PC-3 (cell line): Measurements from ENCODE around the gene TLCD2. TPM values are rescaled to one million over a fixed set of nuclear protein-coding genes. Genes with fewer than 3 reads are reported as not detected.

Source experiments
- ATAC-seq: fragments of 200-7000 bp; cut with Tn5 transposase; 2 replicates; pipeline ENCODE4 v1.9.1; 2020; ENCODE audit warnings: mild to moderate bottlenecking, moderate library complexity
- BruUV-seq: library from RNA; stranded (reverse); fragments of 400-500 nt; replicated peaks from 2 replicates; lab custom pipeline; 2021; lab: Mats Ljungman, UMichigan
- CTCF ChIA-PET: fragments of 300-600 bp; sonication (Branson Sonifier 250); formaldehyde crosslinking; loops from one replicate; lab custom pipeline; 2022; ENCODE audit warnings: antibody characterized with exemption; lab: Charles Lee
- POLR2A ChIA-PET: fragments of 300-600 bp; sonication (Branson Sonifier 250); formaldehyde crosslinking; loops from one replicate; lab custom pipeline; 2022; ENCODE audit warnings: antibody characterized with exemption; ENCODE audit not compliant: unreplicated experiment; lab: Charles Lee
- DNase-seq: peaks from one replicate; pipeline ENCODE4 v3.0.0-alpha.2; 2015
- H2AFZ ChIP-seq: fragments of 300-600 bp; sonication (generic); 2 replicates; pipeline ENCODE4 v1.6.0; 2016; ENCODE audit warnings: antibody characterized with exemption, low read length
- H3F3A ChIP-seq: fragments of 300-600 bp; sonication (generic); one replicate; pipeline ENCODE4 v1.6.0; 2017; ENCODE audit warnings: antibody characterized with exemption, low read length, control low read depth, mild to moderate bottlenecking; ENCODE audit not compliant: unreplicated experiment
- H3K27ac ChIP-seq: fragments of 300-600 bp; sonication (generic); 2 replicates; pipeline ENCODE4 v1.5.1; 2016; ENCODE audit warnings: mild to moderate bottlenecking, low read length
- H3K27me3 ChIP-seq: fragments of 300-600 bp; sonication (generic); 2 replicates; pipeline ENCODE4 v1.6.1; 2016; ENCODE audit warnings: low read length, mixed read lengths
- H3K36me3 ChIP-seq: fragments of 300-600 bp; sonication (generic); 2 replicates; pipeline ENCODE4 v1.6.1; 2016; ENCODE audit warnings: low read depth, mixed run types, low read length, mixed read lengths
- H3K4me1 ChIP-seq: fragments of 300-600 bp; sonication (generic); 2 replicates; pipeline ENCODE4 v1.5.1; 2016; ENCODE audit warnings: low read length; ENCODE audit not compliant: insufficient read depth
- H3K4me2 ChIP-seq: fragments of 300-600 bp; sonication (generic); 2 replicates; pipeline ENCODE4 v1.6.0; 2016; ENCODE audit warnings: low read length
- H3K4me3 ChIP-seq: fragments of 300-600 bp; sonication (generic); 2 replicates; pipeline ENCODE4 v1.5.1; 2016; ENCODE audit warnings: mild to moderate bottlenecking, low read length, mixed read lengths
- H3K79me2 ChIP-seq: fragments of 300-600 bp; sonication (generic); 2 replicates; pipeline ENCODE4 v1.6.1; 2017; ENCODE audit warnings: low read length, mixed read lengths
- H3K9ac ChIP-seq: fragments of 300-600 bp; sonication (generic); 2 replicates; pipeline ENCODE4 v1.6.0; 2016; ENCODE audit warnings: mild to moderate bottlenecking, low read length
- H3K9me2 ChIP-seq: fragments of 300-600 bp; sonication (generic); replicated peaks from 2 replicates; pipeline ENCODE4 v1.6.1; 2016; ENCODE audit warnings: mixed run types, low read length, mixed read lengths
- H3K9me3 ChIP-seq: fragments of 300-600 bp; sonication (generic); 2 replicates; pipeline ENCODE4 v1.6.1; 2016; ENCODE audit warnings: low read length, mixed read lengths
- H4K20me1 ChIP-seq: fragments of 300-600 bp; sonication (generic); 2 replicates; pipeline ENCODE4 v1.6.1; 2016; ENCODE audit warnings: low read length, mixed read lengths
- EZH2 ChIP-seq: fragments of 300-600 bp; sonication (generic); IDR thresholded peaks from one replicate; pipeline ENCODE4 v1.6.1; 2017; ENCODE audit warnings: antibody characterized with exemption, mild to moderate bottlenecking, low read length; ENCODE audit not compliant: unreplicated experiment
- EZH2phosphoT487 ChIP-seq: fragments of 300-600 bp; sonication (generic); IDR thresholded peaks from 2 replicates; pipeline ENCODE4 v1.6.1; 2018; ENCODE audit warnings: mild to moderate bottlenecking, antibody characterized with exemption, low read length, borderline replicate concordance
- intact Hi-C: fragments of 100-400 bp; cut with micrococcal nuclease; formaldehyde crosslinking; loops from 2 replicates; pipeline ENCODE4 v1.9.0; 2023
- total RNA-seq: library from RNA; depleted of rRNA; stranded (reverse); fragments of >200 nt; gene quantifications from 2 replicates; pipeline ENCODE4 v1.2.3, GENCODE V29; 2014
- TF ChIP-seq, protein P1 (sequence below): fragments of 300-600 bp; sonication (generic); conservative IDR thresholded peaks from 2 replicates; pipeline ENCODE4 v1.5.1; 2017; ENCODE audit warnings: antibody characterized with exemption, low read depth, mild to moderate bottlenecking, low read length

TLCD2 gene
- total RNA-seq, 1 experiment from 2014 or later: 0.77 TPM

DNA sequence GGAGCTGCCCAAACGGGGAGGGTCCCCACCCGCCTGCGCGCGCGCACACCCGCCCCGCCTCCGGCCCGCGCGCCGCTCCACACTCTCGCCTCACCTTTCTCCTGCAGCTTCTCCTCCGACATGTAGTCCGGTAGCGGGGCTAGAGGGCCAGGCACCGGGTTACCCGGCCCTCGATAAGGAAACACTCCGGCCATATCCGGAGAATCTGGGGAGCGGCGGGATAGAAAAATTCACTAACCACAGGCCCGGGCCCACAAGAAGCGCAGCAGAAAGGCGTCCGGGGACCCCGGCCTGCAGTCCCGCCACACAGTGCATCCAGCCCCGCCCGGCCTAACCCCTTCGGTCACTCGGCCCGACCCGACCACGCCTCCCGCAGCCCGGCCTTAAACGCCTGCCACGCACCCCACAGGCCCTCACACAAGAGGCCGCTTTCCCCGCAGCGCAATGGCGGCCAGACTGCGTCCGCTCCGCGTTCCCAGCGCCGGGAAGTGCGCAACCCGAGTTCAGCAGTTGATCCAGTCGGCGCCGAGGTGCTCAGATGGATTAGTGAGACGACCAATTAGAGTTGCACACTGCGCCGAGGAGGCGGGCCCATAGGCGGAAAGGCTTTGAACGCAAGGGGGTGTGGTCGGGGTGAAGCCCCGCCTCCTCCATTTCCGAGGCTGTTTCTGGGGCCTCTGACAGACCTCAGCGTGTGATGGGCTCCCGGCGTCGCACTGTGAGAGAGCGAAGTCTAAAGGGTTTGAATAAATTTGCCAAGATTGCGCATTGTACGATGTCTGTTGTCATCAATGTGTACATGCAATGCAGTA lies 25.6 kb downstream of the TLCD2 start, which contains the start of gene PRPF8:
PRPF8 (minus strand) TSS at position 490 of the 812 bp plus-strand sequence; CDS start at position 194, 296 bp downstream.
- ChIA-PET CTCF (no interaction called here), POLR2A (interaction anchor here (0.5 to 0.6 kb wide), 2 partner anchors 19 to 22 kb away, joined by 4 to 6 read pairs; no protein-coding TSS in a partner anchor)
- Histone ChIP-seq H2AFZ (peak within 1 kb of the TSS; percentile 67), H3K9ac (peak within 1 kb of the TSS; percentile 94), H3K4me2 (peak within 1 kb of the TSS; percentile 97), H3K27ac (peak within 1 kb of the TSS; percentile 55), H4K20me1 (peaks cover 15% of the 10 kb centered on the region), H3K9me2 (no peaks in the 10 kb centered on the region), H3K79me2 (peaks cover 47% of the 10 kb centered on the region), H3K4me3 (peak within 1 kb of the TSS; percentile 84), H3K9me3 (no peaks in the 10 kb centered on the region), H3F3A (no peaks in the 10 kb centered on the region), H3K4me1 (peaks cover 6% of the 10 kb centered on the region), H3K36me3 (peaks cover 36% of the 10 kb centered on the region), H3K27me3 (no peaks in the 10 kb centered on the region)
- DNase-seq (peak; percentile 95), ATAC-seq (peak; percentile 99)
- TF ChIP-seq EZH2phosphoT487 (no peak), EZH2 (no peak)
- TF ChIP-seq, protein P1, sequence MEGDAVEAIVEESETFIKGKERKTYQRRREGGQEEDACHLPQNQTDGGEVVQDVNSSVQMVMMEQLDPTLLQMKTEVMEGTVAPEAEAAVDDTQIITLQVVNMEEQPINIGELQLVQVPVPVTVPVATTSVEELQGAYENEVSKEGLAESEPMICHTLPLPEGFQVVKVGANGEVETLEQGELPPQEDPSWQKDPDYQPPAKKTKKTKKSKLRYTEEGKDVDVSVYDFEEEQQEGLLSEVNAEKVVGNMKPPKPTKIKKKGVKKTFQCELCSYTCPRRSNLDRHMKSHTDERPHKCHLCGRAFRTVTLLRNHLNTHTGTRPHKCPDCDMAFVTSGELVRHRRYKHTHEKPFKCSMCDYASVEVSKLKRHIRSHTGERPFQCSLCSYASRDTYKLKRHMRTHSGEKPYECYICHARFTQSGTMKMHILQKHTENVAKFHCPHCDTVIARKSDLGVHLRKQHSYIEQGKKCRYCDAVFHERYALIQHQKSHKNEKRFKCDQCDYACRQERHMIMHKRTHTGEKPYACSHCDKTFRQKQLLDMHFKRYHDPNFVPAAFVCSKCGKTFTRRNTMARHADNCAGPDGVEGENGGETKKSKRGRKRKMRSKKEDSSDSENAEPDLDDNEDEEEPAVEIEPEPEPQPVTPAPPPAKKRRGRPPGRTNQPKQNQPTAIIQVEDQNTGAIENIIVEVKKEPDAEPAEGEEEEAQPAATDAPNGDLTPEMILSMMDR: no peak
- intact Hi-C loops: loop anchor here (2.0 kb wide), 1 partner anchor 26 kb away; the partner anchor contains the start of gene TLCD2
- BruUV-seq: TSS peak; percentile 80

- Histone ChIP-seq H2AFZ (no peak overlapping the region), H3K9me3 (no peaks in the 10 kb centered on the region), H4K20me1 (peaks cover 15% of the 10 kb centered on the region), H3K27me3 (no peaks in the 10 kb centered on the region), H3K4me2 (peak overlapping the region; percentile 97), H3K4me1 (peaks cover 6% of the 10 kb centered on the region), H3K79me2 (peaks cover 47% of the 10 kb centered on the region), H3K9me2 (no peaks in the 10 kb centered on the region), H3F3A (no peaks in the 10 kb centered on the region), H3K9ac (peak overlapping the region; percentile 94), H3K36me3 (peaks cover 47% of the 10 kb centered on the region), H3K4me3 (peak overlapping the region; percentile 84), H3K27ac (no peak overlapping the region)
- ATAC-seq (no peak), DNase-seq (no peak)
- no TSS peak for BruUV-seq
- POLR2A ChIA-PET: no interaction called here
- CTCF ChIA-PET: no interaction called here
- intact Hi-C loops: no loop called here
- no peak for TF ChIP-seq EZH2
- TF ChIP-seq, protein P1: no peak
- no peak for TF ChIP-seq EZH2phosphoT487
Observed at GRCh38 chr17:1683459-1683858, 26.7 kb downstream of the TLCD2 start.

DNA sequence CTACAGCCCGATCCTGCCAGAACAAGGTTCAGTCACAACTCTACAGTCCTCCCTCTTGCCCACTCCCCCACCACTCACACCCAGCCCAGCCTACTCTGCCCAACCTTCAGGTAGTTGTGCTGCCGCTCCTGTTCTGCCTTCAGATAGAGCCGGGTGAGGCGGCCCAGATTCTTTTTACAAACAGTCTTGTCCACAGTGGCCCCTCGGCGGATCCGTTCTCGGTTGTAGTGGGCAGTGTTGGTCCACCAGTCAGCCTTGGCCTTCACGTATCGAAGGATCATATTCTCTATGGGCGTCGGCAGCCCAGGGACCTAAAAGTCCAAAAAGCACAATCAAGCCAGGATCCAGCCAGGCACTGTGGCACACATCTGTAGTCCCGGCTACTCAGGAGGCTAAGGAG lies 33.8 kb downstream of the TLCD2 start:
- Histone ChIP-seq H3K27ac (no peak overlapping the region), H4K20me1 (0 out of 2 replicates have a peak, but pooled peaks cover 4% of the 10 kb centered on the region), H3K4me2 (no peak overlapping the region), H3K27me3 (no peaks in the 10 kb centered on the region), H3K79me2 (peaks cover 15% of the 10 kb centered on the region; the same call in 1 of the 2 replicates), H3K4me1 (no peaks in the 10 kb centered on the region), H2AFZ (no peak overlapping the region), H3K9me3 (no peaks in the 10 kb centered on the region), H3K36me3 (peaks cover 78% of the 10 kb centered on the region), H3K9ac (no peak overlapping the region), H3K9me2 (no peaks in the 10 kb centered on the region), H3F3A (no peaks in the 10 kb centered on the region), H3K4me3 (no peak overlapping the region)
- no peak for DNase-seq
- ChIA-PET CTCF (no interaction called here), POLR2A (no interaction called here)
- TF ChIP-seq EZH2 (no peak), EZH2phosphoT487 (no peak)
- TF ChIP-seq, protein P1: no peak
- intact Hi-C loops: no loop called here
- ATAC-seq: no peak
- no TSS peak for BruUV-seq
